Measurements from ENCODE around the gene DNAH1. TPM values are rescaled to one million over a fixed set of nuclear protein-coding genes. Genes with fewer than 3 reads are reported as not detected.
A peak's percentile ranks its signal among the peaks of the same experiment; 100 is the strongest.

DNAH1 gene
- total and polyA plus RNA-seq, 2 experiments from 2014 or later, result 0.81 to 4.0 TPM

GRCh38 chr3:52317208-52318000 lies 1.3 kb downstream of the DNAH1 start:
- peak; percentile 72 for DNase-seq
- peak overlapping the region; percentile 59 for H2AFZ ChIP-seq
- TF ChIP-seq EZH2 (IDR thresholded peaks at IDR 0.05; ENCODE audit: insufficient read depth, poor library complexity, severe bottlenecking), result no peak
- no peak for TF ChIP-seq EZH2phosphoT487 (IDR thresholded peaks at IDR 0.05; ENCODE audit: insufficient read depth, low read depth)
- H3K36me3 ChIP-seq (ENCODE audit: low read depth), result no peaks in the 10 kb centered on the region
- H3K4me1 ChIP-seq (ENCODE audit: insufficient read depth), result peaks cover 7% of the 10 kb centered on the region
- peak overlapping the region; percentile 69 for H3K4me2 ChIP-seq (ENCODE audit: unreplicated experiment)
- no peak overlapping the region for H3K27ac ChIP-seq
- no peaks in the 10 kb centered on the region for H3F3A ChIP-seq (ENCODE audit: insufficient read depth)
- H3K27me3 ChIP-seq (replicated peaks; ENCODE audit: insufficient read depth), result no peaks in the 10 kb centered on the region
- no peaks in the 10 kb centered on the region for H4K20me1 ChIP-seq (ENCODE audit: insufficient read depth)
- WGBS, 2 experiments (ENCODE audit: low coverage in 1 of 2, low lambda C conversion rate in 2 of 2, missing lambda C conversion rate in 2 of 2), result 13 to 20% methylated on average over 45 of the region's 45 CpGs
- H3K79me2 ChIP-seq (ENCODE audit: insufficient read depth), result no peaks in the 10 kb centered on the region
- H3K9me2 ChIP-seq (ENCODE audit: insufficient read depth), result no peaks in the 10 kb centered on the region
- no peaks in the 10 kb centered on the region for H3K9me3 ChIP-seq (ENCODE audit: low read depth)
- H3K4me3 ChIP-seq, result peak overlapping the region; percentile 59
- peak overlapping the region; percentile 24; the same call in 1 of the 2 replicates for H3K9ac ChIP-seq
- in situ Hi-C loops (cut with MboI), result no loop called here

DNA sequence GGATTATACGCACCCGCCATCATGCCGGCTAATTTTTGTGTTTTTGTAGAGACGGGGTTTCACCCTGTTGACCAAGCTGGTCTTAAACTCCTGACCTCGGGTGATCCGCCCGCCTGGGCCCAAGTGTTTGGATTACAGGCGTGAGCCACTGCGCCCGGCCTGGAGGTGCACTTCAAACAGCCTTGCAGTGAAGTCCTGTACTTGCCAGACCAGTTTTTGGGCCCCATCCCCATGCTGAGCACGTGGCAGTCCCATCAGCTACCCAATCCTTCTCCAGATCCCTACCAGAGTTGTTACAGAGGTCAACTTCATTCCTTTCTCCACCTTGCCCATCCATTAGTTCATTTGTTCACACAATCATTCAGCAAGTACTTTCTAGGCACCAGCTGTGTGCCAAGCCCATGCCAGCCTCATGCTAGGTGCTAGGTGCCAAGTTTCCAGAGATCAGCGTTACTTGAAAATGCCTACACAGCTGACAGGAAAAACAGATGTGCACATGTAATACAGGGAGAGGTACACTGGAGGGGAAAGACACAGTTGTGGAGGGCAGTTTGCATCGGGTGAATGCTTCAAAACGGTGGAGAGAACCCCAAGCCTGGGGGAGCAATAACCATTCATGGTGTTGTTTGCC lies 2.2 kb downstream of the DNAH1 start:
- no peaks in the 10 kb centered on the region for H4K20me1 ChIP-seq (ENCODE audit: insufficient read depth)
- no peaks in the 10 kb centered on the region for H3K9me3 ChIP-seq (ENCODE audit: low read depth)
- no peak overlapping the region for H3K4me2 ChIP-seq (ENCODE audit: unreplicated experiment)
- no peaks in the 10 kb centered on the region for H3K27me3 ChIP-seq (replicated peaks; ENCODE audit: insufficient read depth)
- no peaks in the 10 kb centered on the region for H3F3A ChIP-seq (ENCODE audit: insufficient read depth)
- peaks cover 7% of the 10 kb centered on the region for H3K4me1 ChIP-seq (ENCODE audit: insufficient read depth)
- DNase-seq, result no peak
- no peak overlapping the region for H2AFZ ChIP-seq
- H3K9me2 ChIP-seq (ENCODE audit: insufficient read depth), result no peaks in the 10 kb centered on the region
- WGBS, 2 experiments (ENCODE audit: low coverage in 1 of 2, low lambda C conversion rate in 2 of 2, missing lambda C conversion rate in 2 of 2), result 76 to 77% methylated on average over 14 of the region's 14 CpGs
- in situ Hi-C loops (cut with MboI), result no loop called here
- TF ChIP-seq EZH2phosphoT487 (IDR thresholded peaks at IDR 0.05; ENCODE audit: insufficient read depth, low read depth) (no peak), EZH2 (IDR thresholded peaks at IDR 0.05; ENCODE audit: insufficient read depth, poor library complexity, severe bottlenecking) (no peak)
- H3K4me3 ChIP-seq, result no peak overlapping the region
- H3K27ac ChIP-seq, result no peak overlapping the region
- no peaks in the 10 kb centered on the region for H3K79me2 ChIP-seq (ENCODE audit: insufficient read depth)
- no peaks in the 10 kb centered on the region for H3K36me3 ChIP-seq (ENCODE audit: low read depth)
- H3K9ac ChIP-seq, result no peak overlapping the region

- no peaks in the 10 kb centered on the region for H3K9me2 ChIP-seq (ENCODE audit: insufficient read depth)
- H4K20me1 ChIP-seq (ENCODE audit: insufficient read depth), result no peaks in the 10 kb centered on the region
- no peak overlapping the region for H2AFZ ChIP-seq
- TF ChIP-seq EZH2phosphoT487 (IDR thresholded peaks at IDR 0.05; ENCODE audit: insufficient read depth, low read depth), result no peak
- TF ChIP-seq EZH2 (IDR thresholded peaks at IDR 0.05; ENCODE audit: insufficient read depth, poor library complexity, severe bottlenecking), result no peak
- H3K36me3 ChIP-seq (ENCODE audit: low read depth), result no peaks in the 10 kb centered on the region
- in situ Hi-C loops (cut with MboI), result no loop called here
- WGBS, 2 experiments (ENCODE audit: low coverage in 1 of 2, low lambda C conversion rate in 2 of 2, missing lambda C conversion rate in 2 of 2), result 92 to 94% methylated on average over 10 of the region's 10 CpGs
- no peaks in the 10 kb centered on the region for H3K79me2 ChIP-seq (ENCODE audit: insufficient read depth)
- no peak overlapping the region for H3K4me3 ChIP-seq
- no peaks in the 10 kb centered on the region for H3K9me3 ChIP-seq (ENCODE audit: low read depth)
- H3F3A ChIP-seq (ENCODE audit: insufficient read depth), result no peaks in the 10 kb centered on the region
- no peak overlapping the region for H3K9ac ChIP-seq
- no peak overlapping the region for H3K4me2 ChIP-seq (ENCODE audit: unreplicated experiment)
- no peak overlapping the region for H3K27ac ChIP-seq
- DNase-seq, result no peak
- H3K4me1 ChIP-seq (ENCODE audit: insufficient read depth), result no peaks in the 10 kb centered on the region
- no peaks in the 10 kb centered on the region for H3K27me3 ChIP-seq (replicated peaks; ENCODE audit: insufficient read depth)
Measured at GRCh38 chr3:52319921-52320595, 3.9 kb downstream of the DNAH1 start.

- TF ChIP-seq EZH2 (IDR thresholded peaks at IDR 0.05; ENCODE audit: insufficient read depth, poor library complexity, severe bottlenecking), result no peak
- TF ChIP-seq EZH2phosphoT487 (IDR thresholded peaks at IDR 0.05; ENCODE audit: insufficient read depth, low read depth), result no peak
- Histone ChIP-seq H3K4me3 (no peak overlapping the region), H3K9me2 (ENCODE audit: insufficient read depth) (no peaks in the 10 kb centered on the region), H3K27me3 (replicated peaks; ENCODE audit: insufficient read depth) (no peaks in the 10 kb centered on the region), H3K4me2 (ENCODE audit: unreplicated experiment) (no peak overlapping the region), H3K27ac (no peak overlapping the region), H3K36me3 (ENCODE audit: low read depth) (no peaks in the 10 kb centered on the region), H3K79me2 (ENCODE audit: insufficient read depth) (no peaks in the 10 kb centered on the region), H3K9me3 (ENCODE audit: low read depth) (no peaks in the 10 kb centered on the region), H3K9ac (no peak overlapping the region), H2AFZ (no peak overlapping the region), H4K20me1 (ENCODE audit: insufficient read depth) (no peaks in the 10 kb centered on the region), H3F3A (ENCODE audit: insufficient read depth) (no peaks in the 10 kb centered on the region), H3K4me1 (ENCODE audit: insufficient read depth) (no peaks in the 10 kb centered on the region)
- in situ Hi-C loops (cut with MboI), result no loop called here
- DNase-seq, result no peak
- 78% methylated on average over 5 of the region's 5 CpGs for WGBS, 2 experiments (ENCODE audit: low coverage in 1 of 2, low lambda C conversion rate in 2 of 2, missing lambda C conversion rate in 2 of 2)
Measured at GRCh38 chr3:52321481-52321880, 5.4 kb downstream of the DNAH1 start.
